Transverse colon (tissue), 4 donors: Measurements from ENCODE around the gene PLB1. TPM values are rescaled to one million over a fixed set of nuclear protein-coding genes. Genes with fewer than 3 reads are reported as not detected.

Experiments
- DNase-seq: peaks from one replicate; pipeline ENCODE4 v3.0.0-alpha.2; 2019
- H3K27ac ChIP-seq, 4 donors: fragments of 200-600 bp; sonication (generic); 2 replicates each; pipeline ENCODE4 v1.5.1; 2016 to 2018; ENCODE audit warnings: inconsistent platforms in 4 of 4
- H3K27me3 ChIP-seq: fragments of 200-600 bp; sonication (generic); 2 replicates; pipeline ENCODE4 v1.5.1; 2017; ENCODE audit warnings: inconsistent platforms
- H3K36me3 ChIP-seq, 4 donors: fragments of 200-600 bp; sonication (generic); 2 replicates each; pipeline ENCODE4 v1.5.1; 2017 to 2019; ENCODE audit warnings: inconsistent platforms in 4 of 4
- H3K4me1 ChIP-seq, 4 donors: fragments of 200-600 bp; sonication (generic); 2 replicates each; pipeline ENCODE4 v1.5.1; 2017 to 2020; ENCODE audit warnings: inconsistent platforms in 4 of 4
- H3K4me3 ChIP-seq, 4 donors: fragments of 200-600 bp; sonication (generic); 1 replicate in 1 of 4; 2 replicates in 3 of 4; pipeline versions ENCODE4 v1.5.1 to v1.6.1; 2017 to 2019; ENCODE audit warnings: inconsistent platforms in 4 of 4
- H3K9me3 ChIP-seq, 2 donors: fragments of 200-600 bp; sonication (generic); 2 replicates each; pipeline ENCODE4 v1.5.1; 2017 to 2019; ENCODE audit warnings: inconsistent platforms in 2 of 2
- EP300 ChIP-seq: sonication (generic); formaldehyde crosslinking; IDR thresholded peaks from one replicate; pipeline ENCODE4 v1.6.1; 2017; ENCODE audit warnings: antibody characterized with exemption, low read depth
- POLR2A ChIP-seq: fragments of 450-650 bp; IDR thresholded peaks from one replicate; pipeline ENCODE4 v1.6.1; 2016; ENCODE audit warnings: antibody characterized with exemption, mild to moderate bottlenecking, moderate library complexity
- POLR2AphosphoS5 ChIP-seq, 3 donors: sonication (generic); formaldehyde crosslinking; IDR thresholded peaks; one replicate each; pipeline ENCODE4 v1.6.1; 2016; ENCODE audit warnings: antibody characterized with exemption in 3 of 3
- WGBS, 2 donors: methylation state at CpG; one replicate each; pipeline ENCODE4 v1.1.5; 2018; ENCODE audit warnings: low coverage in 1 of 2; 5-methylcytosine and 5-hydroxymethylcytosine counted together
- in situ Hi-C, 4 donors: fragments of 200-750 bp; cut with MboI; loops; one replicate each; pipeline versions ENCODE4 v1.15.0 to v1.15.1; 2017; ENCODE audit warnings: low sequenced_read_pairs in 3 of 4, low pct_ligation_motif_present in 1 of 4, low pct_unique_long_range_greater_than_20kb in 1 of 4
- intact Hi-C: fragments of 100-400 bp; cut with DNase I; formaldehyde crosslinking; loops from one replicate; pipeline ENCODE4 v1.15.1; 2023; ENCODE audit warnings: low total_unique reads
- total RNA-seq, 4 donors: library from RNA; depleted of rRNA; stranded (reverse); fragments of >200 nt; gene quantifications; one replicate each; pipeline ENCODE4 v1.1.0, GENCODE V29; 2016
- TF ChIP-seq, protein P1 (sequence below), 5 experiments: fragments of 200-600 bp in 3 of 5; fragments of 450-650 bp in 2 of 5; sonication (generic) in 3 of 5; IDR thresholded peaks; 1 replicate in 2 of 5; 2 replicates in 3 of 5; pipeline ENCODE4 v1.5.1; 2016 to 2017; ENCODE audit warnings: antibody characterized with exemption in 5 of 5, inconsistent platforms in 3 of 5, mild to moderate bottlenecking in 2 of 5, moderate library complexity in 1 of 5

The PLB1 gene
- total RNA-seq, 4 donors from 2014 or later = 0.20 to 4.2 (median 1.8) TPM

DNA sequence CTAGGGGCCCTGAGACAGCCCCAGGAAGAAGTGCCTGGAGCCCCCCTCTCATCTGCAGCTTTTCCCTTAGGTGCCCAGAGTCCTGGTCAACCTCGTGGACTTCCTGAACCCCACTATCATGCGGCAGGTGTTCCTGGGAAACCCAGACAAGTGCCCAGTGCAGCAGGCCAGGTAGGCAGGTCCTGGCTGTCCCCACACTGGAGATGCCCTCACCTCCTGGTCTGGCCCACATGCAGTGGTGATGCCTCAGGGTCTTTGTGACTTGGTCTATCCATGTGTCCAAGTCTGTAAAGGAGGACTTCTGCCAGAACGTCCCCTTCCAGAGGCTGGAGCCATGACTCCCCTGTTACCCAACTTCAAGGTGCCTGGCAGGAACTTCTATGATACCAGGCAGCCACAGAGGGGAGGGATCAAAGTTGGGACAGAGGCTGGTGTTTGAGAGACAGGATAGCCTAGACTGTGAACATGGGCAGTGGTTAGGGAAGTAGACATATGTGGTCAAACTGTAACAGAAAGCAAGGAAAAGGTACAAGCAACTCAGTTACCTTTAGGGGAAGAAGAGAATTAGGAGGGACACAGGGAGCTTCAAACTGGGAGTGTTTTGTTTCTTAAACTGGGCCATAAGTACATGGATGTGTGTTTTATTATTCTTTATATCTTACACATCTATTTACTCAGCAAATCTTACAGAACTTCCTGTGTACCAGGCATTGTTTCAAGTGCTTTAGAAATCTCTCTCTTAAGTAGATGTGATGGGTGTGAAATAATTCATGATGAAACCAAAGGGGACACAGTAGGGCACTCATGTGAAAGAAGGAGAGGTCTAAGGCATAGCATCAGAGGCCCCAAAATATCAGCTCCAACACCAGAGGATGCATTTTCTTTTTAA, 107.1 kb downstream of the PLB1 start:
- in situ Hi-C loops = no loop called here
- WGBS, 2 donors = 78% methylated on average over 2 of the region's 3 CpGs; no CpG with 5 or more reads in 1 of the 2 donors
- no peak for TF ChIP-seq EP300
- TF ChIP-seq POLR2AphosphoS5 (IDR thresholded peaks at IDR 0.05) = no peak
- TF ChIP-seq POLR2A = no peak
- TF ChIP-seq, protein P1, sequence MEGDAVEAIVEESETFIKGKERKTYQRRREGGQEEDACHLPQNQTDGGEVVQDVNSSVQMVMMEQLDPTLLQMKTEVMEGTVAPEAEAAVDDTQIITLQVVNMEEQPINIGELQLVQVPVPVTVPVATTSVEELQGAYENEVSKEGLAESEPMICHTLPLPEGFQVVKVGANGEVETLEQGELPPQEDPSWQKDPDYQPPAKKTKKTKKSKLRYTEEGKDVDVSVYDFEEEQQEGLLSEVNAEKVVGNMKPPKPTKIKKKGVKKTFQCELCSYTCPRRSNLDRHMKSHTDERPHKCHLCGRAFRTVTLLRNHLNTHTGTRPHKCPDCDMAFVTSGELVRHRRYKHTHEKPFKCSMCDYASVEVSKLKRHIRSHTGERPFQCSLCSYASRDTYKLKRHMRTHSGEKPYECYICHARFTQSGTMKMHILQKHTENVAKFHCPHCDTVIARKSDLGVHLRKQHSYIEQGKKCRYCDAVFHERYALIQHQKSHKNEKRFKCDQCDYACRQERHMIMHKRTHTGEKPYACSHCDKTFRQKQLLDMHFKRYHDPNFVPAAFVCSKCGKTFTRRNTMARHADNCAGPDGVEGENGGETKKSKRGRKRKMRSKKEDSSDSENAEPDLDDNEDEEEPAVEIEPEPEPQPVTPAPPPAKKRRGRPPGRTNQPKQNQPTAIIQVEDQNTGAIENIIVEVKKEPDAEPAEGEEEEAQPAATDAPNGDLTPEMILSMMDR (IDR thresholded peaks at IDR 0.05) = no peak
- intact Hi-C loops = no loop called here
- no peaks in the 10 kb centered on the region for H3K36me3 ChIP-seq
- no peak overlapping the region for H3K27ac ChIP-seq
- H3K9me3 ChIP-seq = no peaks in the 10 kb centered on the region
- no peaks in the 10 kb centered on the region for H3K27me3 ChIP-seq
- peaks cover 4 to 30% (median 10%) of the 10 kb centered on the region in 4 donors for H3K4me1 ChIP-seq
- no peak for DNase-seq
- H3K4me3 ChIP-seq = no peak overlapping the region

DNA sequence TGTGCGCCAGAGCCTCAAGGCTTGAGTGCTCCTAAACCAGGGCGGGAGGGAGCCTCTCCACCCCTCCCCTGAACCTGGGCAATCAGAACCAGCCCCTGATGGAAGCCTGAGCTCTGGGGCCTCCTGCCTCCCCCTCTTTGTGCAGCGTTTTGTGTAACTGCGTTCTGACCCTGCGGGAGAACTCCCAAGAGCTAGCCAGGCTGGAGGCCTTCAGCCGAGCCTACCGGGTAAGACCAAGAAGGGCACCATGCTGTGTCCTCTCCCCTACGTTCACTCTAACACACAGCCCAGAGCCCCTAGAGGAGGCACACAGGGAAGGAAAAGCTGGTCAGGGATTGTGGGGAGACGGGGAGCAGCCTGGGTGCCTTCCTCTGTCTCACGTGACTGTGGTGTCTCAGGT, 108.0 kb downstream of the PLB1 start:
- no peak for DNase-seq
- in situ Hi-C loops = no loop called here
- no peaks in the 10 kb centered on the region for H3K36me3 ChIP-seq
- no peak for TF ChIP-seq EP300
- no peak for TF ChIP-seq POLR2A
- no peak for TF ChIP-seq POLR2AphosphoS5 (IDR thresholded peaks at IDR 0.05)
- TF ChIP-seq, protein P1 (IDR thresholded peaks at IDR 0.05) = no peak
- no peaks in the 10 kb centered on the region for H3K9me3 ChIP-seq
- H3K27ac ChIP-seq = no peak overlapping the region
- WGBS, 2 donors = 95% methylated on average over 10 of the region's 10 CpGs; no CpG with 5 or more reads in 1 of the 2 donors
- no peaks in the 10 kb centered on the region for H3K27me3 ChIP-seq
- peaks cover 4 to 31% (median 10%) of the 10 kb centered on the region in 4 donors for H3K4me1 ChIP-seq
- intact Hi-C loops = no loop called here
- H3K4me3 ChIP-seq = no peak overlapping the region

DNA sequence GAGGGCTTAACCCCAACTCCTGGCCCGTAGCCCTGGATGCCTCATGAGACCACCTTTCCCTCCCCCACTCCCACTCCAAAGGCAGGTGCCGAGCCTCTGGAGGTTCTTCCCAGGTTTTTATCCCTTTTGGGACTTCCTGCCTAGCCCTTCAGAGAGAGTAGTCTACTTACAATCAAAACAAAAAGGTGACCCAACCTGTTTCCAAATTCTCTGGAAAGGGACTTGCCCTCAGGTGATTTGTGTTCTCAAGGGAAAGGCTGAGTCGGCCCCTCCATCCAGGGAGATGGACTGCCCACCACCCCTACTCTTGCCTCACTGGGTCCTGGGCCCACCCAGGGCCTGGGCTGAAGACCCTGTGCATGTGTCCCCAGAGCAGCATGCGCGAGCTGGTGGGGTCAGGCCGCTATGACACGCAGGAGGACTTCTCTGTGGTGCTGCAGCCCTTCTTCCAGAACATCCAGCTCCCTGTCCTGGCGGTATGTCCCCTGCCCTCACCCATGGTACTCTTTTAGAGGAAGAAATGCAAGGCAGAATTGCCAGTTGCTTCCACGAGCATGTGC, 108.5 kb downstream of the PLB1 start:
- Histone ChIP-seq H3K4me3 (no peak overlapping the region), H3K27ac (no peak overlapping the region), H3K9me3 (no peaks in the 10 kb centered on the region), H3K4me1 (peaks cover 4 to 31% (median 10%) of the 10 kb centered on the region in 4 donors), H3K27me3 (no peaks in the 10 kb centered on the region), H3K36me3 (no peaks in the 10 kb centered on the region)
- intact Hi-C loops = no loop called here
- WGBS, 2 donors = 93% methylated on average over 9 of the region's 9 CpGs; no CpG with 5 or more reads in 1 of the 2 donors
- DNase-seq = no peak
- in situ Hi-C loops = no loop called here
- TF ChIP-seq EP300 = no peak
- no peak for TF ChIP-seq POLR2A
- TF ChIP-seq, protein P1 (IDR thresholded peaks at IDR 0.05) = no peak
- no peak for TF ChIP-seq POLR2AphosphoS5 (IDR thresholded peaks at IDR 0.05)

DNA sequence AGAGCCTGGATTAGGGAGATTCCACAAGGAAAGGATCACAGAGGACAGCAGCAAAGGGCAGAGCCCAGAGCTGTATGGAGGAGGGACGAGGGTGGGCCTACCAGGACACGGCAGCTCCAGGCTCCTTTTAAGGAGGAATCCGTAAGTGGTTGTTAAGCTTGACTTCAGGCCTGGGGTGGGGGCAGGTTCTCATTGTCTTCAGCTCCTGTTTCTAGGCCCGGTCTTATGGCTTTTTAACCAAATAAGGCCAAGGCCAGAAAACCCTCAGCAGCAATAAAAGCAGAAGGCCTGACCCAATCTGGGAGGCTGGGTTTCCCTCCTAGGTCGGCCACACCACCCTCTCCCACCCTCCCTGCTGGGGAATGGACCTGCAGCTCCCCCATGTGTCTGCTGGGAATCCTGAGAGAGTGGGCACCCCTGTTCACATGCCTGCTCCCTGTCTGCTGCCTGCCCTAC, 111.2 kb downstream of the PLB1 start:
- TF ChIP-seq EP300 (no peak), POLR2A (no peak), POLR2AphosphoS5 (IDR thresholded peaks at IDR 0.05) (no peak)
- TF ChIP-seq, protein P1 (IDR thresholded peaks at IDR 0.05) = no peak
- intact Hi-C loops = no loop called here
- Histone ChIP-seq H3K36me3 (no peaks in the 10 kb centered on the region), H3K27me3 (no peaks in the 10 kb centered on the region), H3K4me1 (peaks cover 4 to 36% (median 12%) of the 10 kb centered on the region in 4 donors), H3K9me3 (no peaks in the 10 kb centered on the region), H3K4me3 (no peak overlapping the region), H3K27ac (peak overlapping the region; percentile 66 to 80 (median 76))
- no peak for DNase-seq
- 65% methylated on average over 5 of the region's 5 CpGs; no CpG with 5 or more reads in 1 of the 2 donors for WGBS, 2 donors
- in situ Hi-C loops = no loop called here
